Tibial nerve (tissue), 3 donors: Measurements from ENCODE around the gene EXOC6B.

Experiments
- POLR2A ChIP-seq, 2 donors: fragments of 450-650 bp; IDR thresholded peaks; one replicate each; pipeline ENCODE4 v1.6.1; 2017; ENCODE audit warnings: antibody characterized with exemption in 2 of 2, mild to moderate bottlenecking in 2 of 2, moderate library complexity in 2 of 2
- TF ChIP-seq, protein P1 (sequence below), 5 experiments: fragments of 200-600 bp in 3 of 5; fragments of 450-650 bp in 2 of 5; sonication (generic) in 3 of 5; IDR thresholded peaks; one replicate each; pipeline ENCODE4 v1.5.1; 2016 to 2019; ENCODE audit warnings: antibody characterized with exemption in 5 of 5, mild to moderate bottlenecking in 3 of 5, moderate library complexity in 2 of 5

DNA sequence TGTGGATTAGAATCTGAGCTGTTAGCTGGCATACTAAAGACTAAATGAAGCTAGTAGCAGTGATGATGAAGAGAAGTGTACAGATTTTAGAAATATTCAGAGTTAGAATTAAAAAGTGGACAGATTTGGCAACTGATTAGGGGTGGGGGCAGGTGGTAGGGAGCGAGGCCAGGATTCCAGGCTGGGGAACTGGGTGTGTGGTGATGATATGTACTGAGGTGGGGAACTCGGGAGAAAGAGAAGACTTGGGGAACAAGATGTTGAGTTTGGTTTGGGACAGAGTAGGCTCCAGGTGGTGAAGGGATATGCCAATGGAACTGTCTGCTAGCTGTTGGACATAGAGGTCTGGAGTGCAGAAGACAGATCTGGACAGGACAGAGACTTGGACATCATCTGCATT is 669.0 kb downstream of the EXOC6B start:
- TF ChIP-seq, protein P1, sequence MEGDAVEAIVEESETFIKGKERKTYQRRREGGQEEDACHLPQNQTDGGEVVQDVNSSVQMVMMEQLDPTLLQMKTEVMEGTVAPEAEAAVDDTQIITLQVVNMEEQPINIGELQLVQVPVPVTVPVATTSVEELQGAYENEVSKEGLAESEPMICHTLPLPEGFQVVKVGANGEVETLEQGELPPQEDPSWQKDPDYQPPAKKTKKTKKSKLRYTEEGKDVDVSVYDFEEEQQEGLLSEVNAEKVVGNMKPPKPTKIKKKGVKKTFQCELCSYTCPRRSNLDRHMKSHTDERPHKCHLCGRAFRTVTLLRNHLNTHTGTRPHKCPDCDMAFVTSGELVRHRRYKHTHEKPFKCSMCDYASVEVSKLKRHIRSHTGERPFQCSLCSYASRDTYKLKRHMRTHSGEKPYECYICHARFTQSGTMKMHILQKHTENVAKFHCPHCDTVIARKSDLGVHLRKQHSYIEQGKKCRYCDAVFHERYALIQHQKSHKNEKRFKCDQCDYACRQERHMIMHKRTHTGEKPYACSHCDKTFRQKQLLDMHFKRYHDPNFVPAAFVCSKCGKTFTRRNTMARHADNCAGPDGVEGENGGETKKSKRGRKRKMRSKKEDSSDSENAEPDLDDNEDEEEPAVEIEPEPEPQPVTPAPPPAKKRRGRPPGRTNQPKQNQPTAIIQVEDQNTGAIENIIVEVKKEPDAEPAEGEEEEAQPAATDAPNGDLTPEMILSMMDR (IDR thresholded peaks at IDR 0.05): no peak
- TF ChIP-seq POLR2A (IDR thresholded peaks at IDR 0.05): no peak
